Measurements from ENCODE around the gene PPT2.
A peak's percentile ranks its signal among the peaks of the same experiment; 100 is the strongest.

PPT2 gene

DNA sequence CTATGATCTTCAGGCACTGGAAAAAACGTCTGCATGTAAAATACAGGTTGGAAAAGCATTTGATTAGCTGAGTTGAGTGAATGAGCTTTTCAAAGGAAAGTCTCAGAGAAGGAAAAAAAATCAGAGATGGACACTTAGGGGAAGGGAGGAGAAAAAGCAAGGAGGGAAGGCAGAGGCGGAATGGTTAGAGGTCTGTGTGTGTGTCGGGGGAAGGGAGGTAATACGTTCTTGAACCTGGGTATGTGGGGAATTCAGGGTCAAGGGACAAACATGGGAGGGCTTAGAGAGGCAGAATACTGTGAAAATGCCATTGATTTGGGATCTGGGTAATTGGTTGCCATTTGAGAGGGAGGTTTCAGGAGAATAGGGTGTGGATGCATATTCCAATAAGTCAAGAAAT lies 7.3 kb upstream of the PPT2 start:
- peaks cover 4% of the 10 kb centered on the region for H3K4me1 ChIP-seq (ENCODE audit: control insufficient read depth, insufficient read depth, low read length)
- no peak overlapping the region for H3K9ac ChIP-seq (ENCODE audit: low read length)
- no peaks in the 10 kb centered on the region for H3K36me3 ChIP-seq (ENCODE audit: control insufficient read depth, insufficient read depth, low read length, severe bottlenecking)
- H3K4me3 ChIP-seq (ENCODE audit: low read length): no peak overlapping the region
- no peak for DNase-seq (ENCODE audit: low read depth)
- H3K27me3 ChIP-seq (replicated peaks; ENCODE audit: control insufficient read depth, insufficient read depth, low read length): peaks cover 6% of the 10 kb centered on the region
- H3K9me3 ChIP-seq (ENCODE audit: control insufficient read depth, low read length): no peaks in the 10 kb centered on the region

DNA sequence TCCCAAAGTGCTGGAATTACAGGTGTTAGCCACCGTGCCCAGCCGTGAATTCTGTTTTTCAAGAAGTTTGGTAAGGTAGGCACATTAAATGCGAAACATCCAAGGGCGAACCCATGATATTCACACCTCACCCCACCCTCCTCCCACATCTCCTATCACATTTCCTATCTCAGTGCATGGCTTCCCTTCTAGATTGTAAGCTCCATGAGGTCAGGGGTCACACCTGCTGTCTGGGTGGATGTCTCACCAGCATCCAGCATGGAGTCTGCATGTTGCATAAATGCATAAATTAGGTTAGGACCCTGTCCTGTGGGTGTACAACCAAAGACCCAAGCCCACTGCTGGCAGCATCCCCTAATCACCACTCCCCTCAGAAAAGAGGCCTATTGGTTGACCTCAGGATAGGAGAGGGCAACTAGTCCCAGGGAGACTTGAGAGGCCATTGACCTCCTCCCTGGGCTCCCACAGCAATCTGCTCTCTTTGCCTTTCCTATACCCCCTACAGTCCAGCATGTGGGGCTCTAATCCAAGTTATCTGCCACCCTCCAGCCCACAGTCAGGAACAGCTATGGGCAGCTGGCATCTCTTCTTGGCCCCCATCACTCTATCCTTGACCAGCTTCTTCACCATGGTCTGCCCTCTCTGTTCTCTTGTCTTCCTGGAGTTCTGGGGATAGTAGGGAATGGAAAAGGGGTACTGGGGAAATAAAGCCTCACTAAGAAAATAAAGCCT lies 6.4 kb upstream of the PPT2 start:
- Histone ChIP-seq H3K9me3 (ENCODE audit: control insufficient read depth, low read length) (no peaks in the 10 kb centered on the region), H3K4me3 (ENCODE audit: low read length) (peak overlapping the region; percentile 75)

GRCh38 chr6:32148289-32149091 lies 5.5 kb upstream of the PPT2 start:
- Histone ChIP-seq H3K27me3 (replicated peaks; ENCODE audit: control insufficient read depth, insufficient read depth, low read length) (peaks cover 6% of the 10 kb centered on the region), H3K9me3 (ENCODE audit: control insufficient read depth, low read length) (no peaks in the 10 kb centered on the region), H3K4me3 (ENCODE audit: low read length) (peak overlapping the region; percentile 75), H3K9ac (ENCODE audit: low read length) (peak overlapping the region; percentile 36), H3K4me1 (ENCODE audit: control insufficient read depth, insufficient read depth, low read length) (peaks cover 19% of the 10 kb centered on the region), H3K36me3 (ENCODE audit: control insufficient read depth, insufficient read depth, low read length, severe bottlenecking) (no peaks in the 10 kb centered on the region)
- DNase-seq (ENCODE audit: low read depth): no peak

More for the DNA sequence above, 6.4 kb upstream of the PPT2 start:
- no peaks in the 10 kb centered on the region for H3K36me3 ChIP-seq (ENCODE audit: control insufficient read depth, insufficient read depth, low read length, severe bottlenecking)
- no peak for DNase-seq (ENCODE audit: low read depth)
- peaks cover 10% of the 10 kb centered on the region for H3K4me1 ChIP-seq (ENCODE audit: control insufficient read depth, insufficient read depth, low read length)
- peaks cover 6% of the 10 kb centered on the region for H3K27me3 ChIP-seq (replicated peaks; ENCODE audit: control insufficient read depth, insufficient read depth, low read length)
- H3K9ac ChIP-seq (ENCODE audit: low read length): no peak overlapping the region

- H3K27me3 ChIP-seq (replicated peaks; ENCODE audit: control insufficient read depth, insufficient read depth, low read length): peaks cover 6% of the 10 kb centered on the region
- no peak for DNase-seq (ENCODE audit: low read depth)
- no peak overlapping the region for H3K9ac ChIP-seq (ENCODE audit: low read length)
- H3K9me3 ChIP-seq (ENCODE audit: control insufficient read depth, low read length): no peaks in the 10 kb centered on the region
- H3K4me1 ChIP-seq (ENCODE audit: control insufficient read depth, insufficient read depth, low read length): peaks cover 20% of the 10 kb centered on the region
- H3K4me3 ChIP-seq (ENCODE audit: low read length): peak overlapping the region; percentile 75
- no peaks in the 10 kb centered on the region for H3K36me3 ChIP-seq (ENCODE audit: control insufficient read depth, insufficient read depth, low read length, severe bottlenecking)
These were observed 4.7 kb upstream of the PPT2 start for GRCh38 chr6:32149092-32149755.

DNA sequence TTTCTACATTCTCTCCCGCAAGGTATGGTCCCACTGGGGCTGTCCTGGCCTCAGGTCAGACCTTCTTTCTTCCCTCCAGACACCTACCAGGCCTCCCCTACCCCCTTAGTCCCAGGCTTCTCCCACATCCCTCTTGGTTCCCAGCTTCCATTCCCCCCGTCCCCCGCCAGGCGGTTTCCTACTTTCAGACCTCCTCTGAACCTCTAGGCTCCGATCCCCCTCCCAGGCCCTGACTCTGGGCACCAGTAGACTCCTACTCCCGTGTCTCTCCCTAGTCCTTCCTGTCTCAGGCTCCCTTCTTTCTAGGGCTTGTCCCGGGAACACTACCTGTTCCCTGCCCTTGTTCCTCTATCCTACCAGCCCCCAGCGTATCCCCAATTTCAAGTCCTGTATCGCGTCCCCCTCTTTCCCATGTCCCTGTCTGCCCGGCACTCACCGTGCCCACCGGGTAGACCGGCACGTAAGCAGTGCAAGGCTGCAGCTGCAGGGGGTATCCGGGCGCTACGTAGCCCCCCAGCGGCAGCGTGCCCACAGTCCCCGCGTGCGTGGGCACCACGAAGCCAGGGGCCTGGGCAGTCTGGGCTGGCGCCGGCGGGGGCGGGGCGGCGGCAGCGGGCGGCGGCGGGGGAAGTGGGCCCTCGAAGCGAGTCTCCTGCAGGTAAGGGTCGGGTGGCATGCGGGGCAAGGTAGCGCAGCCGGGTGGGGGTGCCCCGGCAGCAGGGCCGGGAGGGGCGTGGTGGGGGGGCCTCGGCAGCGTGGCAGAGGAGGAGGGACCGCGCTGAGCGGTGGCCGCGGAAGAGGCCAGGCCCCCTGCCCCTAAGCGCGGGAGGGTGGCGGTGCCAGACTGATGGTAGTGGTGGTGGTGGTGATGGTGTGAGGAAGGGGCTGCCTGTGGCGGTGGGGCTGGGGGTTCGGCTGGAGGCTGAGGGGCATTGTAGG lies 3.7 kb upstream of the PPT2 start:
- no peak overlapping the region for H3K4me3 ChIP-seq (ENCODE audit: low read length)
- no peak for DNase-seq (ENCODE audit: low read depth)
- H3K9ac ChIP-seq (ENCODE audit: low read length): no peak overlapping the region
- peaks cover 23% of the 10 kb centered on the region for H3K4me1 ChIP-seq (ENCODE audit: control insufficient read depth, insufficient read depth, low read length)
- no peaks in the 10 kb centered on the region for H3K36me3 ChIP-seq (ENCODE audit: control insufficient read depth, insufficient read depth, low read length, severe bottlenecking)
- H3K27me3 ChIP-seq (replicated peaks; ENCODE audit: control insufficient read depth, insufficient read depth, low read length): peaks cover 6% of the 10 kb centered on the region
- no peaks in the 10 kb centered on the region for H3K9me3 ChIP-seq (ENCODE audit: control insufficient read depth, low read length)

DNA sequence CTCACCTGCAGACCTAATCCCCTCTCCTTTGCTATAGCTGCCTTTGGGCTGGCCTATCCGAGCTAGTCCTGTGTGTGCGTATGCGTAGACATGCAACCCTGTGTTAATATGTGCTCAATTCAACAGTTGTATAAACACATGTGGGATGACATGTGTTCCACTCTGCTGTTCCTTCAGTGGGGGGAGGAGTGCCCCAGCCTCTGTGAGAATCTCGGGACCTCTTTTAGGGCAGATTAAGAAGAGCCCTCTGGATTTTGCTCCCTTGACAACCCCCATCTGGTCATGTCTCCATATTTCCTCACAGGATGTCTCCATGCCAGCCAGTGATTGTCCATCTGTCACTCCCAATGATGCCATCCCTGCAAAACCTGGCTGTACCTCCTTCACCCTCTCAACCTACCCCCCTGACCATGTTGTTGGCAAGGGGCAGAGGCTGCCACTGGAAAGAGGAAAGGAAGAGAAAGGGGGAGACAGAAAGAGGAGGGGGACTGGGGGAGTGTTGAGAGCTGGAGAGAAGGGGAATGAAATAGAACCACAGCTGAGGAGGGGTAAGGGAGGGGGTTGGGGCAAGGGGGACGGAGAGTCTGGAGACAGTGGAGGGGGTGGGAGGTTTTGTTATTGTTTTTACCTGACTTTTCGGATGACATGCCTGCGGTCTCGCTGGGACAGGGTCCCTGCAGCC lies 2.6 kb upstream of the PPT2 start:
- Histone ChIP-seq H3K9ac (ENCODE audit: low read length) (no peak overlapping the region), H3K36me3 (ENCODE audit: control insufficient read depth, insufficient read depth, low read length, severe bottlenecking) (no peaks in the 10 kb centered on the region), H3K4me3 (ENCODE audit: low read length) (no peak overlapping the region), H3K4me1 (ENCODE audit: control insufficient read depth, insufficient read depth, low read length) (peaks cover 28% of the 10 kb centered on the region), H3K27me3 (replicated peaks; ENCODE audit: control insufficient read depth, insufficient read depth, low read length) (peaks cover 6% of the 10 kb centered on the region), H3K9me3 (ENCODE audit: control insufficient read depth, low read length) (no peaks in the 10 kb centered on the region)
- DNase-seq (ENCODE audit: low read depth): no peak

DNA sequence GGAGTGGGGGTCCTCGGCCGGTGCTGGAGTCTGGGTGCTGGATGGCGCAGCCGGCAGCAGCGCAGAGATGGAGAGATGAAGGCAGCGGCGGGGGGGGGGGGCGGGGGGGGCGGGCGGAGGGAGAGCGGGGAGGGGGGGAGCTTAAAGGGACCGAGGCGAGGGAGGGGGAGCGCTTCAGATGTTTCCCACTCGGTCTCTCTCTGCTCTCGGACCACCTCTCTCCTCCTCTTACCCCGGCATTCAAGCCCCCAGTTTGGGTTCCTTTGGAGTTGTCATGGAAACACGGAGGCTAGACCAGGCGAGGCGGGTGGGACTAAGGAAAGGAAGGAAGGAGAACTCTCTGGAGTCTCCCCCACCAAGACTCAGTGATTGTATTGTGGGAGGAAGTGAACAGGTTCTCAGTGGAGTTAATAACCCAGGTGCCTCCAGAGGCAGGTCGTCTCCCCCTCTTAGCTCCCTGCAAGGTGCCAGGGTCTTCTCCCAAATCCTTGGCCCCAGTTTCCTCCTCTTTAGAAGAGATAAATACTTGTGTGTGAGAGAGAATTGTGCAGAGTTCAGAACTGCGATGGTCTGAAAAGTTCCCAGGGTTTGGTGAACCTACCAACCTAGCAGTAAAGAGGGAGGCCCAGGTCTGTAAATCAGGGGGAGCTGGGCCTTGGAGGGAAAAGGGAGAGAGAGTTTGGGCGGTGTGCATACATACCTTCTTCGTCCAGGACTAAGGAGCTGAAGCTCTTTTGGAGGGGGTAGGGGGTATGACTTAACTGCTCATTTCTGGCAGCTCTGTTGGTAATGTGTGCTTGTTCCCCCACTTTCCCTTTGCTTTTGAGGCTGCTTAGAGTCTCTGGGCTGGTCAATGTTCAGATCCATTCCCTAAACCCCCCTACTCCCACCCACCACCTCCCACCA lies 1.8 kb upstream of the PPT2 start, which contains the start of gene PRRT1:
TSS of gene PRRT1 (minus strand) at position 77 of the 906 bp plus-strand sequence. CDS start 112 bp downstream, outside the sequence.
- DNase-seq (ENCODE audit: low read depth): peak; percentile 44

DNA sequence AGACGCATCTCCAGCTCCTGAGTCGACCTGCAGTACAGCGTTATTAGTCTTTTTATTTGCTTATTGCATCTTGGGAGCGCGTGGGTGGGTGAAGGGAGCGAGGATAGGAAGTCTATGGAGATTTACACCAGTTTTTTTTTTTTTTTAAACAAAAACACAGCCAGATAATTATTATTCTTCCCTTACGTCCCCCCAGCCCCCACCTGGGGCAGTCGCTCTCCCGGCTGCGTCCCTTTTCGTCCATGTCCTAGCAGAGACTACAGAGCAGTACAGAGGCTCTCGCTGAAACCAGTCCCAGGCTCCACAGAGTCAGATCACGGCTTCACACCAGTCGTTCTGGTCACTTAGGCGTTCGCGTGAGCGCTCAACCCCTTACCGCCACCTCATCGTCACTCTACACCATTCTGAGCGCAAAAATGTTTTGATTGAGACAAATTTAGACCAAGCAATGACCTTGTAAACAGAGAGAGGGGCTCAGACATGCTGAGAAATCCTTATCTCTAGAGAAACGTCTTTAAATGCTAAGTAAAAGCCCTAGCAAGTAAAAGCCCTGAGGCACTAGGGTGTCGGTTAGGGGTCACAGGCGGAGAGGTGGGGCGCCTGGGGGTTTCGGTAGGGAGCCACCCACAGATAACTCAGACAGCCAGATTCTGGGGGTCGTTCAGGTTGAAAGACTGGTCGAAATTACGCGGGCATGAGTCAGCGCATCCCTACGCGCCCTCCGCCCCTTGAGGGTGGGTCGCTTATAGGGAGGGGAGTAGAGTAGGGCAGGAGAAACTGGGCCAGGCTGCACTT lies 975 bp upstream of the PPT2 start:
- Histone ChIP-seq H3K9me3 (ENCODE audit: control insufficient read depth, low read length) (no peaks in the 10 kb centered on the region), H3K27me3 (replicated peaks; ENCODE audit: control insufficient read depth, insufficient read depth, low read length) (peaks cover 6% of the 10 kb centered on the region)
- peak; percentile 76 for DNase-seq (ENCODE audit: low read depth)

More for the DNA sequence above, 1.8 kb upstream of the PPT2 start, which contains the start of gene PRRT1:
- Histone ChIP-seq H3K9me3 (ENCODE audit: control insufficient read depth, low read length) (no peaks in the 10 kb centered on the region), H3K4me1 (ENCODE audit: control insufficient read depth, insufficient read depth, low read length) (peaks cover 28% of the 10 kb centered on the region), H3K9ac (ENCODE audit: low read length) (peak within 1 kb of the TSS; percentile 88), H3K4me3 (ENCODE audit: low read length) (peak within 1 kb of the TSS; percentile 90), H3K27me3 (replicated peaks; ENCODE audit: control insufficient read depth, insufficient read depth, low read length) (peaks cover 6% of the 10 kb centered on the region), H3K36me3 (ENCODE audit: control insufficient read depth, insufficient read depth, low read length, severe bottlenecking) (peaks cover 2% of the 10 kb centered on the region)

DNA sequence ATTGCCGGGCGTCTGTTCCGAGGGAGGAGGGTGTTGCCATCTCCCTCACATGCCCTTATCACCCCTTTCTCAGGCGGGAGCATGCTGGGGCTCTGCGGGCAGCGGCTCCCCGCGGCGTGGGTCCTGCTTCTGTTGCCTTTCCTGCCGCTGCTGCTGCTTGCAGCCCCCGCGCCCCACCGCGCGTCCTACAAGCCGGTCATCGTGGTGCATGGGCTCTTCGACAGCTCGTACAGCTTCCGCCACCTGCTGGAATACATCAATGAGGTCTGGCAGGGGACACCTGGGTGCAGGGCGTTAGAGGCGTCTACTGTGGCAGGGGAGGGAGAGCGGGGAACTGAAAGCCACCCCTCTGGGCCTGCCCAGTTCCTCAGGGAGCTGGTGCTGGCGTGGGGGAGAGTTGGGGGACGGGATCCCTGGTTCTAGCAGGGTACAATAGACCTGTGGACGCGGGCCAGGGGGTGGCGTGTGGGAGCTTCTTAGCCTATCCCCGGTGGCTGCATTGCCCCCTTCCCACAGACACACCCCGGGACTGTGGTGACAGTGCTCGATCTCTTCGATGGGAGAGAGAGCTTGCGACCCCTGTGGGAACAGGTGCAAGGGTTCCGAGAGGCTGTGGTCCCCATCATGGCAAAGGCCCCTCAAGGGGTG lies 697 bp downstream of the PPT2 start:
- DNase-seq (ENCODE audit: low read depth): peak; percentile 82
- H3K27me3 ChIP-seq (replicated peaks; ENCODE audit: control insufficient read depth, insufficient read depth, low read length): peaks cover 6% of the 10 kb centered on the region
- peaks cover 28% of the 10 kb centered on the region for H3K4me1 ChIP-seq (ENCODE audit: control insufficient read depth, insufficient read depth, low read length)
- no peaks in the 10 kb centered on the region for H3K9me3 ChIP-seq (ENCODE audit: control insufficient read depth, low read length)
- H3K9ac ChIP-seq (ENCODE audit: low read length): peak overlapping the region; percentile 88
- H3K4me3 ChIP-seq (ENCODE audit: low read length): peak overlapping the region; percentile 90
- H3K36me3 ChIP-seq (ENCODE audit: control insufficient read depth, insufficient read depth, low read length, severe bottlenecking): peaks cover 21% of the 10 kb centered on the region

More for the DNA sequence above, 975 bp upstream of the PPT2 start:
- peak overlapping the region; percentile 90 for H3K4me3 ChIP-seq (ENCODE audit: low read length)
- H3K36me3 ChIP-seq (ENCODE audit: control insufficient read depth, insufficient read depth, low read length, severe bottlenecking): peaks cover 11% of the 10 kb centered on the region
- peaks cover 28% of the 10 kb centered on the region for H3K4me1 ChIP-seq (ENCODE audit: control insufficient read depth, insufficient read depth, low read length)
- peak overlapping the region; percentile 88 for H3K9ac ChIP-seq (ENCODE audit: low read length)
